Brain pericyte (primary cell): Measurements from ENCODE around the gene RO60.

Experiments used
- DNase-seq: peaks from one replicate; pipeline ENCODE4 v3.0.0-alpha.2; 2012; ENCODE audit warnings: low read depth, low spot score

RO60 gene

DNA sequence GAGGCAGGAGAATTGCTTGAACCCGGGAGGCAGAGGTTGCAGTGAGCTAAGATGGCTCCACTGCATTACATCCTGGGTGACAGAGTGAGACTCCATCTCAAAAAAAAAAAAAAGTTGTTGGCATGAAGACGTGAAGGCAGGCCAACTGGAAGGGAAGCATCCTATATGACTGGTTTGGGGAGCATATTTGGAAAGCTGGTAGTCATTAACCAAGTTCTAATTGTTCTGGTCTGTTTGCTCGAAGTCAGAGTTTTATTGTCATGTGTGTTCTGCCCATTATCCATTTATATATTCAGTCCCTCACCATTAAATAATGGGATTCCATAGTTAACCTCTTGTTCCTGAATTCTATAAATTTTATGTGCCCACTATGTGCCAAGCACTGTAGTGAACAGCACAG is 49.1 kb downstream of the RO60 start:
- no peak for DNase-seq
